Common myeloid progenitor, CD34-positive (primary cell): ENCODE data around the gene CFAP20.

Source experiments
- CTCF ChIA-PET: fragments of 350-600 bp; sonication (Branson Sonifier 250); formaldehyde crosslinking; loops from one replicate; lab custom pipeline; 2021; ENCODE audit warnings: antibody characterized with exemption; lab: Charles Lee
- POLR2A ChIA-PET: fragments of 350-600 bp; sonication (Branson Sonifier 250); formaldehyde crosslinking; loops from one replicate; lab custom pipeline; 2021; ENCODE audit warnings: antibody characterized with exemption; lab: Charles Lee
- DNase-seq, 3 donors: peaks; one replicate each; pipeline versions ENCODE4 v3.0.0 to v3.0.0-alpha.2; 2013
- H3K27ac ChIP-seq, 2 experiments: 1 replicate in 1 of 2; 2 replicates in 1 of 2; pipeline ENCODE4 v1.7.0; 2013; ENCODE audit warnings: inconsistent platforms in 2 of 2, low read length in 2 of 2, mild to moderate bottlenecking in 2 of 2, low read depth in 1 of 2, moderate library complexity in 1 of 2; ENCODE audit not compliant: severe bottlenecking in 2 of 2, insufficient read depth in 1 of 2, poor library complexity in 1 of 2
- H3K27me3 ChIP-seq, 5 experiments: replicated peaks in 2 of 5; 1 replicate in 3 of 5; 2 replicates in 2 of 5; pipeline versions ENCODE4 v1.6.1 to v1.7.0; 2013; ENCODE audit warnings: low read length in 4 of 5, mild to moderate bottlenecking in 2 of 5, moderate library complexity in 2 of 5, inconsistent platforms in 1 of 5; ENCODE audit not compliant: insufficient read depth in 5 of 5, control insufficient read depth in 4 of 5
- H3K36me3 ChIP-seq, 4 experiments: 1 replicate in 2 of 4; 2 replicates in 2 of 4; pipeline versions ENCODE4 v1.6.1 to v1.7.0; 2013; ENCODE audit warnings: low read length in 3 of 4, control low read depth in 1 of 4, mild to moderate bottlenecking in 1 of 4; ENCODE audit not compliant: control insufficient read depth in 4 of 4, insufficient read depth in 4 of 4
- H3K4me1 ChIP-seq, 4 experiments: 1 replicate in 3 of 4; 2 replicates in 1 of 4; pipeline versions ENCODE4 v1.6.1 to v1.7.1; 2013; ENCODE audit warnings: low read length in 3 of 4, mild to moderate bottlenecking in 3 of 4, control low read depth in 1 of 4, inconsistent platforms in 1 of 4, moderate library complexity in 1 of 4; ENCODE audit not compliant: control insufficient read depth in 4 of 4, insufficient read depth in 4 of 4; ENCODE audit errors: control extremely low read depth in 1 of 4
- H3K4me3 ChIP-seq, 7 experiments: 1 replicate in 4 of 7; 2 replicates in 3 of 7; pipeline versions ENCODE4 v1.5.1 to v1.7.0; 2013; ENCODE audit warnings: mild to moderate bottlenecking in 7 of 7, low read length in 6 of 7, moderate library complexity in 6 of 7, inconsistent platforms in 2 of 7, low read depth in 2 of 7, control low read depth in 1 of 7; ENCODE audit not compliant: insufficient read depth in 4 of 7, control insufficient read depth in 1 of 7; ENCODE audit errors: extremely low read depth in 1 of 7
- H3K9me3 ChIP-seq, 5 experiments: 1 replicate in 4 of 5; 2 replicates in 1 of 5; pipeline versions ENCODE4 v1.6.1 to v1.7.1; 2013; ENCODE audit warnings: low read length in 4 of 5, mild to moderate bottlenecking in 2 of 5, inconsistent platforms in 1 of 5, low read depth in 1 of 5, moderate library complexity in 1 of 5; ENCODE audit not compliant: control insufficient read depth in 4 of 5, insufficient read depth in 2 of 5; ENCODE audit errors: control extremely low read depth in 1 of 5
- WGBS: methylation state at CpG from one replicate; pipeline ENCODE4 v1.1.5; 2013; ENCODE audit not compliant: insufficient coverage; 5-methylcytosine and 5-hydroxymethylcytosine counted together

Gene CFAP20

GRCh38 chr16:58111302-58111627, 17.9 kb downstream of the CFAP20 start:
- POLR2A ChIA-PET = interaction anchor here (0.6 kb wide), 1 partner anchor 21 kb away, joined by 3 read pairs; no protein-coding TSS in a partner anchor
- peak in 2 of 3 donors; percentile 38 to 43 for DNase-seq
- Histone ChIP-seq H3K9me3 (no peaks in the 10 kb centered on the region), H3K27ac (no peak overlapping the region), H3K4me1 (peaks cover 0 to 27% (median 20%) of the 10 kb centered on the region in 4 experiments), H3K36me3 (peaks cover 17 to 37% (median 29%) of the 10 kb centered on the region in 4 experiments), H3K27me3 (no peaks in the 10 kb centered on the region), H3K4me3 (no peak overlapping the region)
- no CpG with 5 or more reads among the region's 3 CpGs for WGBS
- CTCF ChIA-PET = no interaction called here

- WGBS = 67% methylated on average over 5 of the region's 12 CpGs
- H3K4me1 ChIP-seq = peaks cover 0 to 29% (median 22%) of the 10 kb centered on the region in 4 experiments
- POLR2A ChIA-PET = interaction anchor here (1.2 kb wide), 1 partner anchor 8 kb away, joined by 4 read pairs; no protein-coding TSS in a partner anchor
- DNase-seq = peak in 1 of 3 donors; percentile 28
- CTCF ChIA-PET = interaction anchor here (1.0 to 4.1 kb wide), 6 partner anchors 10 to 83 kb away, joined by 3 to 19 read pairs (median 8); no protein-coding TSS in a partner anchor
- no peaks in the 10 kb centered on the region for H3K27me3 ChIP-seq
- H3K27ac ChIP-seq = no peak overlapping the region
- no peak overlapping the region for H3K4me3 ChIP-seq
- peaks cover 13 to 32% (median 24%) of the 10 kb centered on the region in 4 experiments for H3K36me3 ChIP-seq
- H3K9me3 ChIP-seq = no peaks in the 10 kb centered on the region
Observed at GRCh38 chr16:58110571-58111301, 18.4 kb downstream of the CFAP20 start.

GRCh38 chr16:58109881-58110280, 19.3 kb downstream of the CFAP20 start:
- Histone ChIP-seq H3K27ac (no peak overlapping the region), H3K36me3 (peaks cover 9 to 23% (median 16%) of the 10 kb centered on the region in 4 experiments), H3K9me3 (no peaks in the 10 kb centered on the region), H3K4me3 (no peak overlapping the region), H3K27me3 (no peaks in the 10 kb centered on the region), H3K4me1 (peaks cover 0 to 35% (median 28%) of the 10 kb centered on the region in 4 experiments)
- 93% methylated on average over 2 of the region's 2 CpGs for WGBS
- DNase-seq = no peak
- ChIA-PET CTCF (interaction anchor here (0.8 to 4.1 kb wide), 8 partner anchors 11 to 220 kb away, joined by 3 to 19 read pairs (median 4); no protein-coding TSS in a partner anchor), POLR2A (interaction anchor here (1.2 kb wide), 1 partner anchor 9 kb away, joined by 4 read pairs; no protein-coding TSS in a partner anchor)

DNA sequence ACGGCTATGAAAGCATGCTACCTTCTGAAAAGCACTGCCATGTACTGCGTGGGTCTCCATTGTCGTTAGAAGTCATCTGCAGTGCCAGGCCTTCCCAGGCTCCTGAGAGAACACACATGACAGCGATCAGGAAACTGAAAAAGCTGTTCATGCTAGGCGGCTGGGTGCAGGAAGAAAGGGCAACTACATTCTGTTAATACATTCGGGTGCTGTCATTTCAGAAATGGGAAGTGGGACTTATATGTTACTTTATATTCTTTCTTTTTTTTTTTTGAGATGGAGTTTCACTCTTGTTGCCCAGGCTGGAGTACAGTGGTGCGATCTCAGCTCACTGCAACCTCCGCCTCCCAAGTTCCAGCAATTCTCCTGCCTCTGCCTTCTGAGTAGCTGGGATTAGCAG, 19.9 kb downstream of the CFAP20 start:
- Histone ChIP-seq H3K27me3 (no peaks in the 10 kb centered on the region), H3K9me3 (no peaks in the 10 kb centered on the region), H3K27ac (no peak overlapping the region), H3K36me3 (peaks cover 5 to 18% (median 11%) of the 10 kb centered on the region in 4 experiments), H3K4me3 (peak overlapping the region in 1 of 7 experiments; percentile 32), H3K4me1 (peaks cover 0 to 35% (median 28%) of the 10 kb centered on the region in 4 experiments)
- POLR2A ChIA-PET = interaction anchor here (1.2 kb wide), 1 partner anchor 13 kb away, joined by 3 read pairs; no protein-coding TSS in a partner anchor
- CTCF ChIA-PET = interaction anchor here (0.6 to 4.1 kb wide), 9 partner anchors 10 to 385 kb away, joined by 3 to 19 read pairs (median 4); no protein-coding TSS in a partner anchor
- DNase-seq = peak in 2 of 3 donors; percentile 47 to 55
- 17% methylated on average over 4 of the region's 8 CpGs for WGBS

- Histone ChIP-seq H3K9me3 (no peaks in the 10 kb centered on the region), H3K4me3 (no peak overlapping the region), H3K36me3 (peaks cover 0 to 2% (median under 1%) of the 10 kb centered on the region in 4 experiments), H3K27me3 (no peaks in the 10 kb centered on the region), H3K27ac (no peak overlapping the region), H3K4me1 (peaks cover 0 to 35% (median 28%) of the 10 kb centered on the region in 4 experiments)
- DNase-seq = no peak
- POLR2A ChIA-PET = no interaction called here
- 100% methylated on average over 1 of the region's 2 CpGs for WGBS
- CTCF ChIA-PET = interaction anchor here (1.2 to 4.1 kb wide), 3 partner anchors 11 to 13 kb away, joined by 5 to 19 read pairs (median 17); no protein-coding TSS in a partner anchor
Observed at GRCh38 chr16:58107709-58108108, 21.5 kb downstream of the CFAP20 start.

DNA sequence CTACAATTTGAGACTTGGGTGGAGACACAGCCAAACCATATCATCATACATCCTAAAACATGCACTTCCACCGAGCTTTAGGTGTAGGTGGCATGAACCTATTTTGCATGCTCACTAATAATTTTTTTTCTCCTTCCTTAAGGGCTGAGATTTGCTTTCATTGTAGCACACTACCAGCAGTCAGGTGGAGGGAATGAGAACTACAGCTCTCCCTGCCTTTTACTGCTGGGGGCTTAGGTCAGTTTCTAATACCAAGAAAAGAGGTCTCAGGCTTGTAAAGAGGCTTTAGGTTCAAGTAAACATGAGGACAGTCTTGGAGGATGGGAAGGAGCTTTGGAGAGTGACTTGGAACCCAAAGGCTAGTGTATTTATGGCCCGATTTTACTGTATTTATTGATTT, 22.0 kb downstream of the CFAP20 start:
- ChIA-PET POLR2A (no interaction called here), CTCF (interaction anchor here (1.2 to 4.1 kb wide), 3 partner anchors 11 to 14 kb away, joined by 5 to 19 read pairs (median 17); no protein-coding TSS in a partner anchor)
- Histone ChIP-seq H3K36me3 (no peaks in the 10 kb centered on the region), H3K4me1 (peaks cover 0 to 35% (median 28%) of the 10 kb centered on the region in 4 experiments), H3K27me3 (no peaks in the 10 kb centered on the region), H3K9me3 (no peaks in the 10 kb centered on the region), H3K27ac (no peak overlapping the region), H3K4me3 (no peak overlapping the region)
- no CpG with 5 or more reads among the region's 2 CpGs for WGBS
- DNase-seq = no peak
